Keratinocyte (primary cell): ENCODE results near the gene PIK3C3. TPM values are rescaled to one million over a fixed set of nuclear protein-coding genes. Genes with fewer than 3 reads are reported as not detected.

Experiments
- DNase-seq: peaks from one replicate; pipeline ENCODE4 v3.0.0-alpha.2; 2011; ENCODE audit warnings: low read depth, missing footprints, low spot score
- FAIRE-seq: peaks from 2 replicates; lab custom pipeline; 2011; peaks lifted over from hg19 to GRCh38; lab: Jason Lieb, UNC
- H2AFZ ChIP-seq: 2 replicates; pipeline ENCODE4 v1.6.0; 2012; ENCODE audit warnings: low read length, control low read depth, inconsistent platforms; ENCODE audit not compliant: control insufficient read depth
- H3K27ac ChIP-seq: 2 replicates; pipeline ENCODE4 v1.5.1; 2011; ENCODE audit warnings: low read length; ENCODE audit not compliant: control insufficient read depth, insufficient read depth
- H3K27me3 ChIP-seq: 3 replicates; pipeline ENCODE4 v1.6.0; 2011; ENCODE audit warnings: low read length; ENCODE audit not compliant: control insufficient read depth, insufficient read depth; ENCODE audit errors: extremely low read depth
- H3K36me3 ChIP-seq, 2 experiments: 2 replicates in 1 of 2; 3 replicates in 1 of 2; pipeline ENCODE4 v1.5.1; 2011; ENCODE audit warnings: low read length in 2 of 2, mild to moderate bottlenecking in 1 of 2; ENCODE audit not compliant: control insufficient read depth in 2 of 2, insufficient read depth in 2 of 2; ENCODE audit errors: extremely low read depth in 1 of 2
- H3K4me1 ChIP-seq: 3 replicates; pipeline ENCODE4 v1.5.1; 2011; ENCODE audit warnings: low read length; ENCODE audit not compliant: control insufficient read depth, insufficient read depth; ENCODE audit errors: extremely low read depth
- H3K4me2 ChIP-seq: 3 replicates; pipeline ENCODE4 v1.6.0; 2011; ENCODE audit warnings: low read depth, low read length; ENCODE audit not compliant: control insufficient read depth, insufficient read depth; ENCODE audit errors: extremely low read depth
- H3K4me3 ChIP-seq, 3 experiments: fragments of 200-600 bp in 1 of 3; sonication (generic) in 1 of 3; 2 replicates in 2 of 3; 3 replicates in 1 of 3; pipeline ENCODE4 v1.5.1; 2011 to 2016; ENCODE audit warnings: low read length in 3 of 3, mild to moderate bottlenecking in 3 of 3, control low read depth in 2 of 3, inconsistent platforms in 1 of 3, low read depth in 1 of 3, mixed read lengths in 1 of 3, mixed run types in 1 of 3, moderate library complexity in 1 of 3; ENCODE audit not compliant: control insufficient read depth in 2 of 3, insufficient read depth in 2 of 3; ENCODE audit errors: extremely low read depth in 1 of 3
- H3K79me2 ChIP-seq: 2 replicates; pipeline ENCODE4 v1.6.0; 2012; ENCODE audit warnings: low read length; ENCODE audit not compliant: control insufficient read depth, insufficient read depth
- H3K9ac ChIP-seq: 3 replicates; pipeline ENCODE4 v1.6.0; 2011; ENCODE audit warnings: low read length; ENCODE audit not compliant: control insufficient read depth, insufficient read depth; ENCODE audit errors: extremely low read depth
- H3K9me1 ChIP-seq: 3 replicates; pipeline ENCODE4 v1.6.0; 2011; ENCODE audit warnings: low read length; ENCODE audit not compliant: control insufficient read depth, insufficient read depth; ENCODE audit errors: extremely low read depth
- H3K9me3 ChIP-seq: 2 replicates; pipeline ENCODE4 v1.5.1; 2012; ENCODE audit warnings: low read depth, low read length; ENCODE audit not compliant: control insufficient read depth
- H4K20me1 ChIP-seq: 3 replicates; pipeline ENCODE4 v1.6.0; 2011; ENCODE audit warnings: low read length; ENCODE audit not compliant: control insufficient read depth, insufficient read depth; ENCODE audit errors: extremely low read depth
- CTCF ChIP-seq, 3 experiments: IDR thresholded peaks in 1 of 3; conservative IDR thresholded peaks in 1 of 3; optimal IDR thresholded peaks in 1 of 3; 2 replicates in 2 of 3; 3 replicates in 1 of 3; pipeline versions ENCODE3 to v1.5.1; 2011; ENCODE audit warnings: low read length in 3 of 3, mild to moderate bottlenecking in 3 of 3, moderate library complexity in 2 of 3, control low read depth in 1 of 3, inconsistent platforms in 1 of 3; ENCODE audit not compliant: insufficient read depth in 2 of 3; ENCODE audit errors: extremely low read depth in 1 of 3
- EZH2 ChIP-seq: IDR thresholded peaks from one replicate; pipeline ENCODE4 v1.6.1; 2012; ENCODE audit warnings: inconsistent platforms, mild to moderate bottlenecking, low read length, moderate library complexity
- dilution Hi-C: fragments of 300-500 bp; cut with MboI; formaldehyde crosslinking; loops from one replicate; pipeline ENCODE4 v1.7.0; 2020; ENCODE audit warnings: low sequenced_read_pairs; ENCODE audit not compliant: extremely low pct_ligation_motif_present
- polyA plus RNA-seq, 5 experiments: library from polyadenylated mRNA; depleted of rRNA in 3 of 5; stranded (reverse) in 3 of 5; stranded (forward) in 1 of 5; unstranded in 1 of 5; fragments of >200 nt; gene quantifications; 1 replicate in 1 of 5; 2 replicates in 3 of 5; 3 replicates in 1 of 5; pipeline versions ENCODE4 v1.2.1 to v1.2.3, GENCODE V29; 2011 to 2012; ENCODE audit warnings: missing spikeins in 2 of 5, low read depth in 1 of 5, low replicate concordance in 1 of 5

The PIK3C3 gene
- polyA plus RNA-seq, 1 donor (not counting 4 experiments of a cell fraction or from before 2014, with no cell fraction given), result 65.0 TPM

- H3K4me1 ChIP-seq, result no peaks in the 10 kb centered on the region
- H2AFZ ChIP-seq, result no peak overlapping the region
- dilution Hi-C loops, result no loop called here
- H3K4me2 ChIP-seq, result no peak overlapping the region
- H3K9me1 ChIP-seq, result no peaks in the 10 kb centered on the region
- no peak overlapping the region for H3K27ac ChIP-seq
- peaks cover 14% of the 10 kb centered on the region for H3K79me2 ChIP-seq
- no peak overlapping the region for H3K4me3 ChIP-seq
- TF ChIP-seq EZH2 (no peak), CTCF (optimal IDR thresholded peaks at IDR 0.05 in 1 of 3, IDR thresholded peaks at IDR 0.05 in 1 of 3, conservative IDR thresholded peaks at IDR 0.05 in 1 of 3; ENCODE audit: extremely low read depth in 1 of 3, insufficient read depth in 2 of 3, low read length in 3 of 3) (no peak)
- H4K20me1 ChIP-seq, result no peaks in the 10 kb centered on the region
- FAIRE-seq (no peak), DNase-seq (no peak)
- no peak overlapping the region for H3K9ac ChIP-seq
- H3K9me3 ChIP-seq, result no peaks in the 10 kb centered on the region
- H3K27me3 ChIP-seq, result no peaks in the 10 kb centered on the region
- H3K36me3 ChIP-seq, result peaks cover 2 to 7% of the 10 kb centered on the region in 2 experiments
Measured at GRCh38 chr18:41972067-41972925, 17.3 kb downstream of the PIK3C3 start.

GRCh38 chr18:41973983-41974382 lies 18.9 kb downstream of the PIK3C3 start:
- no peaks in the 10 kb centered on the region for H4K20me1 ChIP-seq
- TF ChIP-seq EZH2 (no peak), CTCF (optimal IDR thresholded peaks at IDR 0.05 in 1 of 3, IDR thresholded peaks at IDR 0.05 in 1 of 3, conservative IDR thresholded peaks at IDR 0.05 in 1 of 3; ENCODE audit: extremely low read depth in 1 of 3, insufficient read depth in 2 of 3, low read length in 3 of 3) (no peak)
- no peak overlapping the region for H3K4me2 ChIP-seq
- no peaks in the 10 kb centered on the region for H3K9me1 ChIP-seq
- DNase-seq, result no peak
- no peak overlapping the region for H2AFZ ChIP-seq
- H3K79me2 ChIP-seq, result peaks cover 7% of the 10 kb centered on the region
- dilution Hi-C loops, result no loop called here
- no peaks in the 10 kb centered on the region for H3K36me3 ChIP-seq
- no peaks in the 10 kb centered on the region for H3K4me1 ChIP-seq
- no peak overlapping the region for H3K27ac ChIP-seq
- H3K4me3 ChIP-seq, result no peak overlapping the region
- no peak for FAIRE-seq
- H3K9ac ChIP-seq, result no peak overlapping the region
- no peaks in the 10 kb centered on the region for H3K9me3 ChIP-seq
- H3K27me3 ChIP-seq, result no peaks in the 10 kb centered on the region
